HL-60 (cell line): ENCODE measurements around the gene TEX54.

Experiments used
- DNase-seq, 2 experiments: peaks; one replicate each; pipeline ENCODE4 v3.0.0-alpha.2; 2010 to 2020; ENCODE audit warnings: low read depth in 1 of 2, low spot score in 1 of 2
- H3K27ac ChIP-seq: fragments of 250-450 bp; sonication (Bioruptor Pico); replicated peaks from 2 replicates; pipeline ENCODE4 v1.5.1; 2020; ENCODE audit warnings: mild to moderate bottlenecking, moderate library complexity
- H3K27me3 ChIP-seq: fragments of 250-450 bp; sonication (Bioruptor Pico); 2 replicates; pipeline ENCODE4 v1.5.1; 2021; ENCODE audit warnings: mild to moderate bottlenecking, moderate library complexity; ENCODE audit not compliant: insufficient read depth, poor library complexity, severe bottlenecking
- H3K4me3 ChIP-seq: replicated peaks from 2 replicates; pipeline ENCODE4 v1.5.1; 2011; ENCODE audit warnings: mild to moderate bottlenecking, control low read depth, low read length; ENCODE audit not compliant: insufficient read depth
- GABPA ChIP-seq: IDR thresholded peaks from 2 replicates; pipeline ENCODE4 v1.6.1; 2012; ENCODE audit warnings: low read depth
- POLR2AphosphoS5 ChIP-seq: IDR thresholded peaks from 2 replicates; pipeline ENCODE4 v1.6.1; 2012; ENCODE audit warnings: low read depth
- SPI1 ChIP-seq: IDR thresholded peaks from 2 replicates; pipeline ENCODE4 v1.6.1; 2012; ENCODE audit warnings: low read depth, mild to moderate bottlenecking, borderline replicate concordance
- TF ChIP-seq, protein P1 (sequence below): IDR thresholded peaks from 2 replicates; pipeline ENCODE4 v1.6.1; 2012; ENCODE audit warnings: low read depth; ENCODE audit not compliant: insufficient replicate concordance
- TF ChIP-seq, protein P2 (sequence below): IDR thresholded peaks from one replicate; pipeline ENCODE4 v1.5.1; 2011; ENCODE audit warnings: low read length, control low read depth, inconsistent platforms; ENCODE audit not compliant: insufficient read depth

TEX54 gene

DNA sequence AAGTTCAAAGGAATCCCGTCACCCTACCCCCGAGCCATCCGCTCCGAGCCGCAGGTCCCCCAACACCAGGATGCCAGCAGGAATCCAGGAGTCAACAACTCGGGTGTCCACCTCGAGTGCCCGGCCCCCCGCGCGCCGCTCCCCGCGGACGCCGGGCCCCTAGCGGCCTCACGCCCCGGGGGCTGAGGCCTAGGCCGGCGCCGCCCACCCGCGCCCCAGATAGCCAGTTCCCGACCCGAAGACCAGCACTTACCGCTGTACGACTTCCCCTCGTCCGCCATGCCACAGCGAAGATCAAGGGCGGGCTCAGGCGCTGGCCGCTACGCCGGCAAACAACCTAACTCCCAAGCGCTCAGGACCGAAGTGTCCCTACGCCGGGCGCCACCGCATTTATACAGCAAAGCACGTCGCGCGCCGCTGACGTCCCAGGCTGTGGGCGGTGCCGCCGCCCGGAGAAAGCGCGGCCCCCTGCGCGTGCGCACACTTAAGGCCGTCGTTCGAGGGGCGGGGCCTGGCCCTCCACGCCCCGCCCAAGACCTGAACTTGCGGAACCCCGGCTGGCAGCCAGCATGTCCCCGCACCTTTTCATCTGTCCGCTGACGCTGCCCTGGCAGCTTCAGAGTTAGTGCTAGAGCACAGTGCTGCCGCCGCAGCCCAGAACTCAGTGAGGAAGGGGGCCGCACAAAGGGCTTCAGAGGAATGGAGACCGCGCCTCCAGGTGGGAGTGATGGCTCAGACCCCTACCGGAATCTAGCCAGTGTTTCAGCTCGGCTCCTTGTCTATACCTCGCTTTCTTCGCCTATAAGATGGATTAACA is 27.4 kb downstream of the TEX54 start, which contains the start of gene NXF1:
NXF1 (minus strand) TSS at position 365 of the 817 bp plus-strand sequence; CDS start at position 281, 84 bp downstream.
- Histone ChIP-seq H3K27me3 (no peaks in the 10 kb centered on the region), H3K4me3 (peak within 1 kb of the TSS; percentile 91), H3K27ac (peak within 1 kb of the TSS; percentile 76)
- peak; percentile 94 to 96 for DNase-seq
- TF ChIP-seq POLR2AphosphoS5 (peak; percentile 100), GABPA (no peak), SPI1 (peak; percentile 1; the same call in 1 of the 2 replicates)
- TF ChIP-seq, protein P1, sequence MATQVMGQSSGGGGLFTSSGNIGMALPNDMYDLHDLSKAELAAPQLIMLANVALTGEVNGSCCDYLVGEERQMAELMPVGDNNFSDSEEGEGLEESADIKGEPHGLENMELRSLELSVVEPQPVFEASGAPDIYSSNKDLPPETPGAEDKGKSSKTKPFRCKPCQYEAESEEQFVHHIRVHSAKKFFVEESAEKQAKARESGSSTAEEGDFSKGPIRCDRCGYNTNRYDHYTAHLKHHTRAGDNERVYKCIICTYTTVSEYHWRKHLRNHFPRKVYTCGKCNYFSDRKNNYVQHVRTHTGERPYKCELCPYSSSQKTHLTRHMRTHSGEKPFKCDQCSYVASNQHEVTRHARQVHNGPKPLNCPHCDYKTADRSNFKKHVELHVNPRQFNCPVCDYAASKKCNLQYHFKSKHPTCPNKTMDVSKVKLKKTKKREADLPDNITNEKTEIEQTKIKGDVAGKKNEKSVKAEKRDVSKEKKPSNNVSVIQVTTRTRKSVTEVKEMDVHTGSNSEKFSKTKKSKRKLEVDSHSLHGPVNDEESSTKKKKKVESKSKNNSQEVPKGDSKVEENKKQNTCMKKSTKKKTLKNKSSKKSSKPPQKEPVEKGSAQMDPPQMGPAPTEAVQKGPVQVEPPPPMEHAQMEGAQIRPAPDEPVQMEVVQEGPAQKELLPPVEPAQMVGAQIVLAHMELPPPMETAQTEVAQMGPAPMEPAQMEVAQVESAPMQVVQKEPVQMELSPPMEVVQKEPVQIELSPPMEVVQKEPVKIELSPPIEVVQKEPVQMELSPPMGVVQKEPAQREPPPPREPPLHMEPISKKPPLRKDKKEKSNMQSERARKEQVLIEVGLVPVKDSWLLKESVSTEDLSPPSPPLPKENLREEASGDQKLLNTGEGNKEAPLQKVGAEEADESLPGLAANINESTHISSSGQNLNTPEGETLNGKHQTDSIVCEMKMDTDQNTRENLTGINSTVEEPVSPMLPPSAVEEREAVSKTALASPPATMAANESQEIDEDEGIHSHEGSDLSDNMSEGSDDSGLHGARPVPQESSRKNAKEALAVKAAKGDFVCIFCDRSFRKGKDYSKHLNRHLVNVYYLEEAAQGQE: peak; percentile 81
- TF ChIP-seq, protein P2, sequence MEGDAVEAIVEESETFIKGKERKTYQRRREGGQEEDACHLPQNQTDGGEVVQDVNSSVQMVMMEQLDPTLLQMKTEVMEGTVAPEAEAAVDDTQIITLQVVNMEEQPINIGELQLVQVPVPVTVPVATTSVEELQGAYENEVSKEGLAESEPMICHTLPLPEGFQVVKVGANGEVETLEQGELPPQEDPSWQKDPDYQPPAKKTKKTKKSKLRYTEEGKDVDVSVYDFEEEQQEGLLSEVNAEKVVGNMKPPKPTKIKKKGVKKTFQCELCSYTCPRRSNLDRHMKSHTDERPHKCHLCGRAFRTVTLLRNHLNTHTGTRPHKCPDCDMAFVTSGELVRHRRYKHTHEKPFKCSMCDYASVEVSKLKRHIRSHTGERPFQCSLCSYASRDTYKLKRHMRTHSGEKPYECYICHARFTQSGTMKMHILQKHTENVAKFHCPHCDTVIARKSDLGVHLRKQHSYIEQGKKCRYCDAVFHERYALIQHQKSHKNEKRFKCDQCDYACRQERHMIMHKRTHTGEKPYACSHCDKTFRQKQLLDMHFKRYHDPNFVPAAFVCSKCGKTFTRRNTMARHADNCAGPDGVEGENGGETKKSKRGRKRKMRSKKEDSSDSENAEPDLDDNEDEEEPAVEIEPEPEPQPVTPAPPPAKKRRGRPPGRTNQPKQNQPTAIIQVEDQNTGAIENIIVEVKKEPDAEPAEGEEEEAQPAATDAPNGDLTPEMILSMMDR: no peak

DNA sequence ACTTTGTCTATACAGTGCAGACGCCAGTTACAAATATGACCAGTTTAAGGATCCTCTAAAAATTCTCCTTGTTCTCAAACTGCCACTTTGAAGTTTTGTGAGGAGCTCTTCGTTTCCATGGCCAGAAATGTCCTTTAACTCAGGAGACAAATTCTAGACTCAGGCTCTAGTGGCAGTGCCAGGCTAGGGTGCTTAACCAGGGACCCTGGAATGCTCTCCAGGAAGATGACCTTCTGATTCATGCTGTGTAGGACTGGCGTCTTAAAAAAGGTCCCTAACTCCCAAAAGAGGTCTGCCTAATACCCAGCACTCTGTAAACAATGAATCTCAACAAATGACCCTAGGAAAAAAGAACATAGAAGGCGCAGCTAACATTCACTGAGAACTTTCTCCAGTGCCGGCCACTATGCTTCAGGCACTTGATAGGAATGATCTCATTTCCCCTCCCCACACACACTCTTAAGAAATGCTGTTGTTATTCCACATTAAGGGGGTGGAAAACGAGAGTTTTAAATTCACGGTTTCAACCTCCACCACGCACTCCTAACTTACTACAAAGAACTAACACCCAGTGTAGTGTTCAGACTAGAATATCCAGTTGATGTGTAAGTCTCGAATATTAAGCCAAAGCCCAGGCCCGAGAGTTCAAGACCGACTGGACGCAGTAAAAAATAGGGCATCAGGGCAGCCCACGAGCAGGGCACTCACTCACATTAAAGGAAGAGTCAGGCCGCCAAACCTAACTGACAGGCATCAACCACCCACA is 28.1 kb downstream of the TEX54 start:
- H3K27ac ChIP-seq: peak overlapping the region; percentile 76

DNA sequence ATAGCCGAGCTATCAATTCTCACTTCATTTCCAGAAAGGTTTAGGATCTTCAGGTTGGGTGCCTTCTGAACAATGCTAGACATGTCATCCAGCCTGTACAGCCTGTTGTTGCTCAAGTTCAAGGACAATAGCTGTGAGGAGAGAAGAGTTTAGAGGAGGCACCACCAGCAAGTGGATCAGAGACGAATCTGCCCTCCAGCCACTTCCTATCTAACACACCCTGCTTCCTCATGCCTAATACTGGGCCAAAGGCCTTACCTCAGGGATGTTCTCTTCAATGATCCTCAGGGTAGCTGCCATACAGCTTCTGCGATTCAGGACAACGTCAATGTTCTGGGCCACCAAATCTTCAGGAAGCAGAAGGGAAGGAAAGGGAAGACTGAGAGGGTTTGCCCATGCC is 31.6 kb downstream of the TEX54 start:
- H3K27me3 ChIP-seq: no peaks in the 10 kb centered on the region
- no peak overlapping the region for H3K4me3 ChIP-seq
- no peak for TF ChIP-seq POLR2AphosphoS5
- no peak for TF ChIP-seq GABPA
- TF ChIP-seq, protein P2: no peak
- TF ChIP-seq SPI1: no peak
- TF ChIP-seq, protein P1: no peak
- DNase-seq: no peak
- H3K27ac ChIP-seq: no peak overlapping the region

More for the DNA sequence above, 28.1 kb downstream of the TEX54 start:
- TF ChIP-seq POLR2AphosphoS5 (no peak), GABPA (no peak), SPI1 (no peak)
- TF ChIP-seq, protein P2: no peak
- TF ChIP-seq, protein P1: no peak
- H3K27me3 ChIP-seq: no peaks in the 10 kb centered on the region
- peak overlapping the region; percentile 91 for H3K4me3 ChIP-seq
- DNase-seq: no peak
